ENCODE measurements around the gene MTHFSD.

The MTHFSD gene

GRCh38 chr16:86490859-86491639 lies 64.0 kb downstream of the MTHFSD start:
- peaks cover 96% of the 10 kb centered on the region for H3K27me3 ChIP-seq (ENCODE audit: control insufficient read depth, insufficient read depth, low read length)

DNA sequence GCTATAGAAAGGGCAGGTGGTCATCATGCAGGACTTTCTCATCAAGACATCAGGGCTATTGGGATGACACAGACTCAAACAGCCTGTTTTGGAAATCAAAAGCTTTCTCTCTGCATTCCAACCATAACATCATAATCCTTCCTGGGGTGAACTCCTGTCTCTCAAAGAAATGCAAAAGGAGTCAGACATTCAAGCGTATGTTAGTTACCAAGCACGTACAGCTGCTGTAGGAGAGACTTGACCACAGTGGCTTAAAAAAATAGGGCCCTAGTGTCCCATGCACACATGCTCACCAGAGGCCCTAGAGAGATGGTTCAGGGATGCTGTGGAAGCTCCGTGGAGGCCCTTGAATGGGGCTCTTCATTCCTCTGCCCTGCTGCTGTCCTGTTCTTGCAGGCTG lies 69.3 kb downstream of the MTHFSD start:
- no peaks in the 10 kb centered on the region for H3K4me1 ChIP-seq (ENCODE audit: control insufficient read depth, insufficient read depth, low read length)
- H3K9ac ChIP-seq (ENCODE audit: low read depth, low read length), result no peak overlapping the region
- no peak overlapping the region for H3K4me3 ChIP-seq (ENCODE audit: low read length)
- H3K9me3 ChIP-seq (replicated peaks; ENCODE audit: low read length), result no peaks in the 10 kb centered on the region
- H3K27me3 ChIP-seq (ENCODE audit: control insufficient read depth, insufficient read depth, low read length), result peaks cover 69% of the 10 kb centered on the region
- no peak overlapping the region for H3K4me2 ChIP-seq (ENCODE audit: low read length)
- no peaks in the 10 kb centered on the region for H3K36me3 ChIP-seq (ENCODE audit: insufficient read depth, low read length)

More at GRCh38 chr16:86490859-86491639, 64.0 kb downstream of the MTHFSD start:
- H3K9ac ChIP-seq (ENCODE audit: low read depth, low read length), result no peak overlapping the region
- H3K4me3 ChIP-seq (ENCODE audit: low read length), result no peak overlapping the region
- H3K36me3 ChIP-seq (ENCODE audit: insufficient read depth, low read length), result no peaks in the 10 kb centered on the region
- no peaks in the 10 kb centered on the region for H3K4me1 ChIP-seq (ENCODE audit: control insufficient read depth, insufficient read depth, low read length)
- no peaks in the 10 kb centered on the region for H3K9me3 ChIP-seq (replicated peaks; ENCODE audit: low read length)
- no peak overlapping the region for H3K4me2 ChIP-seq (ENCODE audit: low read length)

- Histone ChIP-seq H3K4me1 (ENCODE audit: control insufficient read depth, insufficient read depth, low read length) (no peaks in the 10 kb centered on the region), H3K9ac (ENCODE audit: low read depth, low read length) (no peak overlapping the region), H3K4me2 (ENCODE audit: low read length) (no peak overlapping the region), H3K27me3 (ENCODE audit: control insufficient read depth, insufficient read depth, low read length) (peaks cover 68% of the 10 kb centered on the region), H3K36me3 (ENCODE audit: insufficient read depth, low read length) (no peaks in the 10 kb centered on the region), H3K9me3 (replicated peaks; ENCODE audit: low read length) (no peaks in the 10 kb centered on the region), H3K4me3 (ENCODE audit: low read length) (no peak overlapping the region)
Measured at GRCh38 chr16:86484240-86484639, 70.8 kb downstream of the MTHFSD start.

GRCh38 chr16:86481607-86482006 lies 73.4 kb downstream of the MTHFSD start:
- H3K4me2 ChIP-seq (ENCODE audit: low read length), result no peak overlapping the region
- H3K9me3 ChIP-seq (replicated peaks; ENCODE audit: low read length), result no peaks in the 10 kb centered on the region
- no peaks in the 10 kb centered on the region for H3K4me1 ChIP-seq (ENCODE audit: control insufficient read depth, insufficient read depth, low read length)
- H3K27me3 ChIP-seq (ENCODE audit: control insufficient read depth, insufficient read depth, low read length), result peaks cover 67% of the 10 kb centered on the region
- no peak overlapping the region for H3K9ac ChIP-seq (ENCODE audit: low read depth, low read length)
- H3K36me3 ChIP-seq (ENCODE audit: insufficient read depth, low read length), result no peaks in the 10 kb centered on the region
- H3K4me3 ChIP-seq (ENCODE audit: low read length), result no peak overlapping the region

DNA sequence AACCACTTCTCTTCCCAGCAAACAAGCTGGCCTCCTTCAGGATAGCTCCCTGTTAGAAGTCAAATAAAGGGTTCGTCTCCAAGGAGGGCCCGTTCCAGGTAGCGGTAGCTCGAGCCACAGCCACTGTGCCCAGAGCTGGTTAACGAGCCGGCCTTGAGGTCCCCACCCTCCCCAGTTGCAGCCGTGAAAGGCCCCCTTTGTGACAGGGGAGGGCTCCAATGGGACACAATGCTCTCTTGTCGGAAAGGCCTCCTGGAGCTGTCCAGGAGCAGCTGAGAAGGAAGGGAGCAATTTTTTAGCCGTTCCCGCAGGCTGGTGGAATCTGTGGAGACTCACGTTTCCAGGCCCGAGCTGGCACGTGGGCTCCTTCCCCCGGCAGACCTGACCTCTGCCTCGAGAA lies 74.6 kb downstream of the MTHFSD start:
- no peak overlapping the region for H3K4me3 ChIP-seq (ENCODE audit: low read length)
- H3K4me2 ChIP-seq (ENCODE audit: low read length), result no peak overlapping the region
- no peak overlapping the region for H3K9ac ChIP-seq (ENCODE audit: low read depth, low read length)
- no peaks in the 10 kb centered on the region for H3K4me1 ChIP-seq (ENCODE audit: control insufficient read depth, insufficient read depth, low read length)
- H3K27me3 ChIP-seq (ENCODE audit: control insufficient read depth, insufficient read depth, low read length), result peaks cover 67% of the 10 kb centered on the region
- no peaks in the 10 kb centered on the region for H3K36me3 ChIP-seq (ENCODE audit: insufficient read depth, low read length)
- no peaks in the 10 kb centered on the region for H3K9me3 ChIP-seq (replicated peaks; ENCODE audit: low read length)
